ENCODE results near the gene PRPSAP2. TPM values are rescaled to one million over a fixed set of nuclear protein-coding genes. Genes with fewer than 3 reads are reported as not detected.

Gene PRPSAP2
- total and polyA plus RNA-seq, 2 of the 8 experiments (the other 6 are each of a cell fraction or from before 2014, with no cell fraction given), result 28.7 to 50.5 TPM

- Histone ChIP-seq H3K4me3 (ENCODE audit: extremely low read depth in 1 of 4, insufficient read depth in 2 of 4, low read depth in 3 of 4, low read length in 4 of 4) (no peak overlapping the region), H3K56ac (replicated peaks; ENCODE audit: insufficient read length, low read depth, low read length) (no peak overlapping the region), H3K9me3 (ENCODE audit: insufficient read depth in 2 of 2, low read depth in 1 of 2, low read length in 1 of 2) (no peaks in the 10 kb centered on the region), H3K14ac (ENCODE audit: insufficient read length) (no peak overlapping the region), H3K9ac (replicated peaks in 1 of 4; ENCODE audit: extremely low read depth in 1 of 4, low read depth in 3 of 4, low read length in 3 of 4) (no peak overlapping the region), H2AFZ (ENCODE audit: low read length) (no peak overlapping the region), H4K20me1 (replicated peaks in 1 of 2; ENCODE audit: control insufficient read depth in 1 of 2, insufficient read depth in 2 of 2, low read length in 2 of 2) (no peaks in the 10 kb centered on the region), H2AK5ac (ENCODE audit: low read depth, low read length) (no peak overlapping the region), H3K79me1 (ENCODE audit: low read depth, low read length) (no peaks in the 10 kb centered on the region), H3K18ac (ENCODE audit: extremely low read depth, low read length) (no peak overlapping the region), H4K5ac (ENCODE audit: insufficient read length, low read depth, low read length) (no peak overlapping the region), H2BK15ac (ENCODE audit: low read length) (0 out of 2 replicates have a peak overlapping the region, but pooled peaks have one; percentile 81), H3K27ac (ENCODE audit: low read depth, low read length) (no peak overlapping the region), H2BK120ac (replicated peaks; ENCODE audit: low read depth, low read length) (no peak overlapping the region), H2BK12ac (ENCODE audit: low read depth, low read length) (0 out of 2 replicates have a peak overlapping the region, but pooled peaks have one; percentile 52), H4K91ac (replicated peaks; ENCODE audit: insufficient read length, low read length) (no peak overlapping the region), H3K79me2 (ENCODE audit: control insufficient read depth in 1 of 2, insufficient read depth in 2 of 2, low read length in 2 of 2) (no peaks in the 10 kb centered on the region), H3K4ac (replicated peaks; ENCODE audit: insufficient read length, low read depth, low read length) (no peak overlapping the region), H2BK5ac (ENCODE audit: low read depth, low read length) (no peak overlapping the region; the same call in 1 of the 2 replicates), H2BK20ac (ENCODE audit: low read length) (no peak overlapping the region), H3K23me2 (ENCODE audit: low read depth, low read length) (no peaks in the 10 kb centered on the region), H3K4me1 (replicated peaks in 1 of 4; ENCODE audit: control insufficient read depth in 3 of 4, insufficient read depth in 4 of 4, low read length in 3 of 4) (peaks cover 0 to 5% (median 0%) of the 10 kb centered on the region in 4 experiments; a peak in 2 of 7 replicates), H3K23ac (ENCODE audit: insufficient read length) (no peak overlapping the region), H3K27me3 (replicated peaks in 1 of 4; ENCODE audit: control insufficient read depth in 3 of 4, extremely low read depth in 1 of 4, insufficient read depth in 3 of 4, low read length in 3 of 4) (no peaks in the 10 kb centered on the region), H3K36me3 (ENCODE audit: control insufficient read depth in 2 of 4, insufficient read depth in 4 of 4, low read length in 3 of 4) (no peaks in the 10 kb centered on the region), H3K4me2 (ENCODE audit: insufficient read depth in 1 of 2, low read depth in 2 of 2, low read length in 2 of 2) (no peak overlapping the region), H4K8ac (ENCODE audit: extremely low read depth, insufficient read depth, low read length) (no peak overlapping the region; the same call in 1 of the 2 replicates)
- POLR2A ChIA-PET (ENCODE audit: partially characterized antibody), result interaction anchor here (0.8 to 1.7 kb wide), 3 partner anchors 28 to 41 kb away, joined by 3 to 5 read pairs (median 4); no protein-coding TSS in a partner anchor
- no peak for FAIRE-seq
- 39% methylated on average over 17 of the region's 17 CpGs; no CpG with 5 or more reads in 1 of the 2 experiments for WGBS, 2 experiments (ENCODE audit: extremely low coverage in 1 of 2, insufficient coverage in 1 of 2, insufficient read length in 1 of 2, insufficient replicate concordance in 2 of 2, low coverage in 1 of 2, low lambda C conversion rate in 2 of 2, missing lambda C conversion rate in 1 of 2)
- CTCF ChIA-PET (ENCODE audit: partially characterized antibody), result interaction anchor here (0.7 to 4.1 kb wide), 32 partner anchors 8 to 112 kb away, joined by 3 to 49 read pairs (median 6); partner anchors contain the start of gene SLC5A10
- DNase-seq (ENCODE audit: low read depth in 1 of 2, low spot score in 2 of 2), result peak; percentile 50 to 99
- TF ChIP-seq MAX (IDR thresholded peaks at IDR 0.05), result peak; percentile 87
- no peak for TF ChIP-seq TCF12 (IDR thresholded peaks at IDR 0.05; ENCODE audit: low read depth, low read length)
- 0 out of 2 replicates have a peak, but pooled peaks have one; percentile 19 for TF ChIP-seq E2F6 (IDR thresholded peaks at IDR 0.05)
- peak; percentile 68; the same call in 1 of the 2 replicates for TF ChIP-seq GABPA (IDR thresholded peaks at IDR 0.05; ENCODE audit: borderline replicate concordance, insufficient read depth, low read length)
- TF ChIP-seq ATF3 (IDR thresholded peaks at IDR 0.05; ENCODE audit: insufficient read depth, low read depth, low read length), result 0 out of 2 replicates have a peak, but pooled peaks have one; percentile 42
- peak; percentile 93 to 95 (median 94) for TF ChIP-seq CTCF (IDR thresholded peaks at IDR 0.05; ENCODE audit: control extremely low read depth in 1 of 3, insufficient read depth in 1 of 3, low read depth in 1 of 3, low read length in 3 of 3)
These were observed 103.0 kb downstream of the PRPSAP2 start for GRCh38 chr17:18960803-18961511.

Measured in H1 (cell line).